Cerebellar cortex (tissue), 1 donor: ENCODE results near the gene RAB38.

Source experiments
- DNase-seq: peaks from one replicate; pipeline ENCODE4 v3.0.0-alpha.2; 2015; ENCODE audit warnings: low spot score

Gene RAB38

GRCh38 chr11:88169881-88170280 is 5.4 kb downstream of the RAB38 start:
- no peak for DNase-seq

GRCh38 chr11:88169471-88169870 is 5.8 kb downstream of the RAB38 start:
- no peak for DNase-seq

- no peak for DNase-seq
These were observed 7.4 kb downstream of the RAB38 start for GRCh38 chr11:88167853-88168252.

GRCh38 chr11:88164806-88165585 is 10.2 kb downstream of the RAB38 start:
- DNase-seq = no peak

- DNase-seq = no peak
These were observed 10.9 kb downstream of the RAB38 start for GRCh38 chr11:88164320-88164719.

GRCh38 chr11:88158081-88158480 is 17.2 kb downstream of the RAB38 start:
- no peak for DNase-seq

GRCh38 chr11:88157370-88157769 is 17.9 kb downstream of the RAB38 start:
- DNase-seq = no peak

- DNase-seq = no peak
These were observed 22.9 kb downstream of the RAB38 start for GRCh38 chr11:88152381-88152780.

GRCh38 chr11:88151709-88152265 is 23.5 kb downstream of the RAB38 start:
- DNase-seq = no peak

GRCh38 chr11:88146106-88146505 is 29.1 kb downstream of the RAB38 start:
- no peak for DNase-seq

GRCh38 chr11:88139865-88140264 is 35.4 kb downstream of the RAB38 start:
- DNase-seq = no peak

- DNase-seq = no peak
These were observed 43.3 kb downstream of the RAB38 start for GRCh38 chr11:88131764-88132470.

GRCh38 chr11:88122956-88123355 is 52.3 kb downstream of the RAB38 start:
- no peak for DNase-seq

- no peak for DNase-seq
These were observed 55.7 kb downstream of the RAB38 start for GRCh38 chr11:88119561-88119960.

- DNase-seq = no peak
These were observed 57.9 kb downstream of the RAB38 start for GRCh38 chr11:88117281-88117858.

- no peak for DNase-seq
These were observed 59.2 kb downstream of the RAB38 start for GRCh38 chr11:88115828-88116755.

- DNase-seq = no peak
These were observed 60.7 kb downstream of the RAB38 start for GRCh38 chr11:88114486-88115045.

GRCh38 chr11:88106666-88107065 is 68.6 kb downstream of the RAB38 start:
- no peak for DNase-seq

- no peak for DNase-seq
These were observed 69.3 kb downstream of the RAB38 start for GRCh38 chr11:88105951-88106350.

- no peak for DNase-seq
These were observed 69.7 kb downstream of the RAB38 start for GRCh38 chr11:88105526-88105925.

GRCh38 chr11:88104408-88104807 is 70.8 kb downstream of the RAB38 start:
- DNase-seq = no peak
